ENCODE results near the gene RNU5D-1. TPM values are rescaled to one million over a fixed set of nuclear protein-coding genes. Genes with fewer than 3 reads are reported as not detected.

RNU5D-1 gene
- polyA plus RNA-seq, 4 donors: 2.0 TPM; not detected in 3

Other genes with a start within 250 kb of the RNU5D-1 start
- gene TMEM53, start 56.7 kb downstream of the RNU5D-1 start, polyA plus RNA-seq (ENCODE audit: insufficient read length in 4 of 4): 10 to 100 TPM; 12.4 to 15.3 (median 13.6) TPM
- 1 to 10 TPM; 4.9 to 9.3 (median 7.3) TPM for gene ARMH1, start 56.5 kb downstream of the RNU5D-1 start, polyA plus RNA-seq (ENCODE audit: insufficient read length in 4 of 4)
- gene KIF2C, start 8.7 kb upstream of the RNU5D-1 start, polyA plus RNA-seq (ENCODE audit: insufficient read length in 4 of 4): 10 to 100 TPM; 24.6 to 27.5 (median 26.3) TPM
- 1,000 to 10,000 TPM; 2,090 to 2,870 (median 2,389) TPM for gene RPS8, start 44.4 kb upstream of the RNU5D-1 start, polyA plus RNA-seq (ENCODE audit: insufficient read length in 4 of 4)
- gene BEST4, start 57.0 kb upstream of the RNU5D-1 start, polyA plus RNA-seq (ENCODE audit: insufficient read length in 4 of 4): 1 to 10 TPM in 1 of 4 donors, under 1 TPM in 3; 0.65 to 1.0 (median 0.84) TPM
- 1 to 10 TPM; 6.8 to 8.4 (median 7.3) TPM for gene PLK3, start 69.2 kb upstream of the RNU5D-1 start, polyA plus RNA-seq (ENCODE audit: insufficient read length in 4 of 4)
- under 1 TPM in 1 of 4 donors, not detected in 3; 0.14 TPM for gene DYNLT4, start 76.2 kb upstream of the RNU5D-1 start, polyA plus RNA-seq (ENCODE audit: insufficient read length in 4 of 4)
- gene BTBD19, start 77.4 kb upstream of the RNU5D-1 start, polyA plus RNA-seq (ENCODE audit: insufficient read length in 4 of 4): 10 to 100 TPM in 2 of 4 donors, 1 to 10 TPM in 2; 6.8 to 25.0 (median 16.2) TPM
- gene PTCH2, start 112.1 kb upstream of the RNU5D-1 start, polyA plus RNA-seq (ENCODE audit: insufficient read length in 4 of 4): 1 to 10 TPM; 3.3 to 8.0 (median 6.2) TPM

All from left renal cortex interstitium (tissue), 4 donors.